NCI-H2107 treated with DMSO at 0.1 percent for 48 hours (cell line): ENCODE measurements around the gene MT2A.

Experiments
- DNase-seq: peaks from one replicate; lab custom pipeline; 2025; ENCODE audit not compliant: unreplicated experiment; lab: John Stamatoyannopoulos, UW

MT2A gene

GRCh38 chr16:56594292-56594619 lies 14.1 kb upstream of the MT2A start:
- DNase-seq = no peak

- peak; percentile 5 for DNase-seq
These were observed 7.9 kb upstream of the MT2A start for GRCh38 chr16:56600398-56600999.

GRCh38 chr16:56601325-56601724 lies 7.1 kb upstream of the MT2A start:
- DNase-seq = no peak

GRCh38 chr16:56603589-56603988 lies 4.8 kb upstream of the MT2A start:
- peak; percentile 35 for DNase-seq

GRCh38 chr16:56604966-56605365 lies 3.4 kb upstream of the MT2A start:
- DNase-seq = no peak

- DNase-seq = no peak
These were observed 2.9 kb upstream of the MT2A start for GRCh38 chr16:56605475-56605874.

GRCh38 chr16:56606071-56606475 lies 2.3 kb upstream of the MT2A start:
- no peak for DNase-seq

DNA sequence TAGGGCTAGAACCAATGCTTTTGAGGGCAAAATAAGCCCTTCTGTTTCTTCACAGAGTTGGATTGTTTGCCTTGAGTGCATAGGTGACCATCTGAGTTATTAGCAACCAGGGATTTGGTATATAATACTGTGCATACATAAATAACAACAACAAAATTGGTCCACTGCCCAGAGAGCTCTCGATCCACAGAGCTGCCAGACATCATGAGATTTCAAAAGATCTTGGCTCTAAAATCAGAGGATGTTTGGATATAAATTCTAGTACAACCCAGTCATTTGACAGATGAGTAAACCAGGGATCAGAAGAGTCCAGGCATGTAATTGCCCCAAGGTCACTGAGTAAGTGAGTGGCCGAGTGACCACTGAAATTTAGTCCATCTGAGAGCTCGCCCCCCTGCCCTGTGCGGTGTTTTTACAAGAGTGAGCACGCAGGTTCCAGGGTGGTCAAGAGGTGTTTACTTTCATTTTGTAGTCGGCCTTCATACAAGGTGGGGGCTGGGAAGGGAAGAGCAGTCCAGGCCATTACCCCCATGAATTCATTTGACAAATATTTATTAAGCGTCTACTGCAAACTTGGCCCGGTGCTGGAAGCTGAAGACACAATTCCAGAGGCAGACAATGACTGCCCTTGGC lies 1.8 kb upstream of the MT2A start:
- no peak for DNase-seq

GRCh38 chr16:56607109-56607618 lies 1.2 kb upstream of the MT2A start:
- DNase-seq = no peak

GRCh38 chr16:56607675-56608042 lies 725 bp upstream of the MT2A start:
- DNase-seq = no peak

DNA sequence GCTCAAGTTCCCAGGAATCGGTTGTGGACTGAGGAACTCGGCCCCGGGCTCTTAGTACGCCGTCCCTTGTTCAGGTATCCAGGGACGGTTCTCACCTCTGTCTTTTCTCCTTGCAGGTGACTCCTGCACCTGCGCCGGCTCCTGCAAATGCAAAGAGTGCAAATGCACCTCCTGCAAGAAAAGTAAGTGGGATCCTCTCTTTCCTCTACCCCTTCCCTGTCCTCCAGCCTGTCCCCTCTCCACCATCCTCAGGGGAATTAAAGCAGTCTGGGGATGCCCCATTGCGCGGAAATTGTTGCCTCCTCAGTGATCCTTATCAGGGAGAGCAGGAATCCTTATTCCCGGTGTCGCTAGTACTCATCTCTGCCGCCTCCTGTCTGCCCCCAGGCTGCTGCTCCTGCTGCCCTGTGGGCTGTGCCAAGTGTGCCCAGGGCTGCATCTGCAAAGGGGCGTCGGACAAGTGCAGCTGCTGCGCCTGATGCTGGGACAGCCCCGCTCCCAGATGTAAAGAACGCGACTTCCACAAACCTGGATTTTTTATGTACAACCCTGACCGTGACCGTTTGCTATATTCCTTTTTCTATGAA lies 585 bp downstream of the MT2A start:
- DNase-seq = peak; percentile 15

DNA sequence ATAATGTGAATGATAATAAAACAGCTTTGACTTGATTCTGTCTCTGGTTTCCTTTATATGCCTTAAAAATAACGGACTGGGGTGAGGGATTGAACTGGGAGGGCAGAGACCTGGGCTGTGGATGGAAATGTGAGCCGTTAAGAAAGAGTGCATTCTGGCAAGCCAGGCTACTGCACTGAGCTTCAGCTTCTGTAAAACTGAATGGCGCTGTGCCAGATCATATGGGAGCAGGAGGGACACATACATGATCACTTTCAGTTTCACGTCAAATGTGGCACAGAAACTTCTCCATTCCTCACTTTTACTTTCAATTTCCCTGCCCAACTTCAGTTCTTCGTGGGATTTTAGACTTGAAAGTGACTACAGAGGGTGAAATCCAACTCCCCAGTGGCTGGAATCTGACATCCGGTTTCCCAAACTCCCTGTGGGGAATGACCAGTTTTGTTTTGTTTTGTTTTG lies 1.1 kb downstream of the MT2A start:
- peak; percentile 57 for DNase-seq

GRCh38 chr16:56610017-56610608 lies 1.7 kb downstream of the MT2A start:
- DNase-seq = peak; percentile 12

DNA sequence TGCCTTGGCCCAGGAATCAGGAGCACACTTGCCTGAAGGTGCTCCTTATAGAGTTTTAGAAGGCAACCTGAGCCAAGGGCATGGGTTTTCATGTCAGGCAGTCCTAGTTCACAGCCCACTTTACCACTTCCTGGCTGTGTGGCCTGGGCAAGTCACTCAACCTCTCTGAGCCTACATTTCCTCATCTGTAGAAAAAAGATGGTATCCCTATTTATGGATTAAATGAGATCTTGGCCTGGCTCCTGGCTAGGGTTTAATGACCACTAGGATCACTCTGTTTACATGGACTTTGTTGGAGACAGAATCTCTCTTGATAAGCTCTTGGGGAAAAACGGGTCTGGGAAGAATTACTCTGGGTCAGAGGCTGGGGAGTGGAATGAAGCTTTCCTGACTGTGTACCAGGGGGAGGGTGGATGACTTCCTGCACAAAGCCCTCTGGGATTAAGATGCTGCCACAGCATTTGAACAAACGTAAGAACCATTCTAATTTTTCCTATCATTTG lies 2.3 kb downstream of the MT2A start:
- no peak for DNase-seq

DNA sequence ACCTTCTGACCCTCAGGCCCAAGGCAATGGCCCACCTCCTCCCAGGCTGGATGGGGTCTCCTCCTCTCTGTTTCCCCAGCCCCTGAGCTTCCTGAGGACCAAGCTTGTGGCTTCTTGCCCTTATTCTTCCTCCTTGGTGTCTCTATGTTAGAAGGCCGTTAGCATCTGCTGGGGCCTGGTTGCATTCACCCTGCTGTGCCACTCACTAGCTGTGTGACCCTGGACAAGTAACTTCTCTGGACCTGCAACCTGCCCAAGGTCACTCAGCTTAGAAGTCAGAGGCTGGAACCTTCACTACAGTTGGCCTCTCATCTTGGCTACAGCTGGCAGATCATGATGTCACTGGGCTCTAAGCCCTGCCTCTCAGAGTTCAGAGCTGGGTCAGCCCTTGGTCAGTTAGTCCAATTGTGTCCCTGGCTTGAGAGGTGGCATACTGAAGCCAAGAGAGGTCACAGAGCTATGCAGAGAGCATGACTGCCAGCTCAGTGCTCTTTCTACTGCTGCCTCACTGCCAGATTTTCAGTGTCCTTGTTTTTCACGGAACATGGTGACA lies 3.0 kb downstream of the MT2A start:
- DNase-seq = no peak

DNA sequence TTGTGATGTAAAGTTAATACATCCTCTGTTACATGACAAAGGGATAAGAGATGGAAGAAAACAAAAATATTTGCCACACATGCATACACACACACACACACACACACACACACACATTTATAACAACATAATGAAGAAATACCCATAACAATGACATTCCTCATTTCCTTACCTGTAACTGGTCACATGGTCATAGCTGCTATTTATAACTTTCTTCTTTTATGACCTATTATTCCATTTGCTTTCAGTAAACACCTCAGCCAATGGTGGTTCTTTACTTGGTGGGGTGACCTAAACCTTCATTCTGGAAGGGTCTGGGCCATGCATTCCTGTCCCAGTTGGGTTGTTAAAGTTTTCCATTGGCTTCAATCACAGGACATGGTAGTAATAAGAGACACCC lies 5.3 kb downstream of the MT2A start:
- DNase-seq = no peak

- DNase-seq = no peak
These were observed 6.2 kb downstream of the MT2A start for GRCh38 chr16:56614549-56614991.

DNA sequence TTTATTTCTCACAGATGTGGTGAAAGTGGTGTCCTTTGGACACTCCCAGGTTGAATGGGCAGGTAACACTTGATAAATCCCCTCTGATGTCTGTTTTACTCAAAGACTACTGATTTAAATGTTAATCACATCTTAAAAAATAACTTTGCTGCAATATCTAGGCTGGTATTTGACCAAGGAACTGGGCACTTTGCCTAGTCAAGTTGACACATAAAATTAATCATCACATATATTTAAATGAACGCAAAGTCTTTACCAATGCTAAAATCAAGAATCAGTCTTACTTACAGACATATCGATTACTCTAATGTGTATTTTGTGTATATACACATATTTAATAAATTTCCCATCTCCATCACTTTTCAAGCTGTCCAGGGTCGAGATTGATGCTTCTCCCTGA lies 7.0 kb downstream of the MT2A start:
- DNase-seq = no peak

DNA sequence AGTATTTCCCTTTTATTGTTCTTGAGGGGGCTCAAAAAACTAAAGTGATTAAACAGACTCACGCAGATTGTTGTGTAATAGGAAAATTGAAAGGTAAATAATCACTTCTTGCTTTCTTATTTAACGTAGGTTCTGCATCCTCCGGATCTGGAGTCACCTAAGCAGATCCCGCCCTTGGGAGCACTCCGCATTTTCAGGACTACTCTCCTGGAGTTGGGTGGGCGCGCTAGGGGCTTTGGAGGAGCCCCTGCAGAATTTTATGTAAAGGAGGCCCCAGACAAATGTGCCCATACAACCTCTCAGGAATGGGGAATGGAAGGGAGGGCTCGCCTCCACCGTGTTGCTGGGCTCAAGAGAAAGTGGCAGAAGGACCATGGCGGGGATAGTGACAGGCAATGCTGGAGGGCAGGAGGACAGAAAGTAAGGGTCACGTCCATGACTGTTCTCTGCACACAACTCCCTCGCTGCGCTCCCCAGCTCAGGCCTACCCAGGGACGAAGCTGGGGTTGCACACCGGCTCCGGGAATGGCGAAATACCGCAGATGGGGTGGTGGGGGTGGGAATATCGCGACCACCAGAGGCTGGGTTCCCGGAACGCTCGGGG lies 8.3 kb downstream of the MT2A start:
- DNase-seq = no peak

DNA sequence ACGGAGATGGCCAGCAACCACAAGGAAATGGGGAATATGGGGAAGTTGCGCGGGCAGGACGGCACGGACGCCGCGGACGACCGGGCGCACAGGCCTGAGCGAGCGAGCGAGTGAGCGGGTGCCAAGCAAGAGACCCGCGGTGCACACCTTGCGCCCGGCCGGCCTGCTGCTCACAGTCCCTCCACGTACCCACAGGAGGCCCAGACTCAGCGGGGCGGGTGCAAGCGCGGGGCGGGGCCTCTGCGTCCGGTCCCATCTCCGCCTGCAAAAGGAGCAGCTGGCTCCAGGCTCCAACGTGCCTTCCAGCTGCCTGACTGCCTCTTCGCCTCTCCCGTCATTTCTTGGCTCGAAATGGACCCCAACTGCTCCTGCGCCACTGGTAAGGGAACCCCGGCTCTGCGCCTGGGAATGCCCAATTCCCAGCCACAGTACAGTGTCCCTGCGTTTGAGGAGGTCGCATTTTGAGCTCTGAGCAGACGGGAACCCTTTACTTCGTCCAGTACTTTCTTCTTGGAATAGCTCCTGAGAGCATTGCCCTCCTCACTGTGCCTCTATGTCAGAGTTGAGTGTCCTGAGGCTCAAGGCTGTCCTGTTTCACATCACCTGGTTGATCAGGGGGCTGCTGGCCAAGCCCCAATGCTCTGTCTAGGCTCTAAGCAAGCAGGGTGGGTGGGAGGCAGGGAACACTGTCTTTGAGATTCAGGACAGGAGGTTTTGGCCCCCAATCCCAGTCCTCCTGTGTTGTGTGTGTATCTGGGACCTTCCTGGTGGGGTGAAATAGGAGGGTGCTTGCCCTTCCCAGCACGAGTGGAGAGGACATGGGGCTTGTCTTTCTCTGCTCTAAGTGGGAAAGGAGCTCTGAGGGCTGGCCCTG lies 9.1 kb downstream of the MT2A start:
- DNase-seq = no peak
